ENCODE measurements around the gene GBX2.

DNA sequence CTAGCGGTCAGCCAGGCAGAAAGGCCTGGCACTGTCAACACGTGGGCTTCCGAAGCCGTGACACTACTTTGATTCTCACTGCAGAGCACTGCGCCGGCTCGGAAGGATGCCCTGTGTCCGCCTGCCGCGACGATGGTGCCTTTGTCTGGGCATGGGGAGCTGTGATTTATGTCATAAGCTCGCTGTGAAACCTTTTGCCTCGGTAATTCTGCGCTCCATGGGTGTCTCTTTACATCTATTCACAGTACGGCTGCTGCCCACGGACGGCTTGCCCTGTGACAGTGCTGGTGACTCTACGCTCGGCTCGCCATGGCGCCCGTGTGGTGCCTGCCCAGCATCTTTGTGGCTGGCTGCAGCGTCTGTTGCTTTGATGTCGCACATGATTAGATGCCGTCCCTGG lies 43.1 kb upstream of the GBX2 start:
- TF ChIP-seq, protein P1, sequence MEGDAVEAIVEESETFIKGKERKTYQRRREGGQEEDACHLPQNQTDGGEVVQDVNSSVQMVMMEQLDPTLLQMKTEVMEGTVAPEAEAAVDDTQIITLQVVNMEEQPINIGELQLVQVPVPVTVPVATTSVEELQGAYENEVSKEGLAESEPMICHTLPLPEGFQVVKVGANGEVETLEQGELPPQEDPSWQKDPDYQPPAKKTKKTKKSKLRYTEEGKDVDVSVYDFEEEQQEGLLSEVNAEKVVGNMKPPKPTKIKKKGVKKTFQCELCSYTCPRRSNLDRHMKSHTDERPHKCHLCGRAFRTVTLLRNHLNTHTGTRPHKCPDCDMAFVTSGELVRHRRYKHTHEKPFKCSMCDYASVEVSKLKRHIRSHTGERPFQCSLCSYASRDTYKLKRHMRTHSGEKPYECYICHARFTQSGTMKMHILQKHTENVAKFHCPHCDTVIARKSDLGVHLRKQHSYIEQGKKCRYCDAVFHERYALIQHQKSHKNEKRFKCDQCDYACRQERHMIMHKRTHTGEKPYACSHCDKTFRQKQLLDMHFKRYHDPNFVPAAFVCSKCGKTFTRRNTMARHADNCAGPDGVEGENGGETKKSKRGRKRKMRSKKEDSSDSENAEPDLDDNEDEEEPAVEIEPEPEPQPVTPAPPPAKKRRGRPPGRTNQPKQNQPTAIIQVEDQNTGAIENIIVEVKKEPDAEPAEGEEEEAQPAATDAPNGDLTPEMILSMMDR (IDR thresholded peaks at IDR 0.05 in 4 of 5, conservative IDR thresholded peaks at IDR 0.05 in 1 of 5) = no peak
- no peak for TF ChIP-seq POLR2A (IDR thresholded peaks at IDR 0.05)

All from gastrocnemius medialis (tissue), 4 donors.